AG09309 (cell line): Measurements from ENCODE around the gene GGNBP2.

Source experiments
- DNase-seq: peaks from one replicate; pipeline ENCODE4 v3.0.0-alpha.2; 2010; ENCODE audit warnings: low read depth
- H3K4me3 ChIP-seq: 2 replicates; pipeline ENCODE4 v1.5.1; 2011; ENCODE audit warnings: mild to moderate bottlenecking, low read depth, low read length, moderate library complexity; ENCODE audit not compliant: control insufficient read depth
- TF ChIP-seq, protein P1 (sequence below): IDR thresholded peaks from 2 replicates; pipeline ENCODE4 v1.5.1; 2011; ENCODE audit warnings: mild to moderate bottlenecking, low read depth, low read length, inconsistent platforms; ENCODE audit not compliant: insufficient read depth, control insufficient read depth; ENCODE audit errors: missing control alignments

GGNBP2 gene

DNA sequence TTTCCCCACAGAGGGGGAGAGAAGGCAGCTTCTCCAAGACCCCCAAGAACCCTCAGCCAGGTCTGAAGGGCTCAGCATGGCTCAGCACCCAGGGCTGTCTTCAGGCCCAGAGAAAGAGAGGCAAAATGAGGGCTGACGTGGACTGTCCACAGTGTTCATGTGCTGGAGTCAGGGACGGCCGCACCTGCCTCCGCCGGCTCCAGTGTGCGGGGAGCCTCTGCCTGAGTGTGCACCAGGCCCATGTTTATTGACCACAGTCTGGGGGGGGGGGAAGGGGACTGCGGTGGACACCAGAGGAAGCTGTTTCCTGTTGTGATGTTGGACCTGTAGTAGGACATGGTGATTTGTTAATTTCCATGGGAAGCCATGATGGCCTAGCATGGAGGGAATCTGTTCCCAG lies 63.6 kb downstream of the GGNBP2 start:
- no peak for DNase-seq
- no peak overlapping the region for H3K4me3 ChIP-seq
- TF ChIP-seq, protein P1, sequence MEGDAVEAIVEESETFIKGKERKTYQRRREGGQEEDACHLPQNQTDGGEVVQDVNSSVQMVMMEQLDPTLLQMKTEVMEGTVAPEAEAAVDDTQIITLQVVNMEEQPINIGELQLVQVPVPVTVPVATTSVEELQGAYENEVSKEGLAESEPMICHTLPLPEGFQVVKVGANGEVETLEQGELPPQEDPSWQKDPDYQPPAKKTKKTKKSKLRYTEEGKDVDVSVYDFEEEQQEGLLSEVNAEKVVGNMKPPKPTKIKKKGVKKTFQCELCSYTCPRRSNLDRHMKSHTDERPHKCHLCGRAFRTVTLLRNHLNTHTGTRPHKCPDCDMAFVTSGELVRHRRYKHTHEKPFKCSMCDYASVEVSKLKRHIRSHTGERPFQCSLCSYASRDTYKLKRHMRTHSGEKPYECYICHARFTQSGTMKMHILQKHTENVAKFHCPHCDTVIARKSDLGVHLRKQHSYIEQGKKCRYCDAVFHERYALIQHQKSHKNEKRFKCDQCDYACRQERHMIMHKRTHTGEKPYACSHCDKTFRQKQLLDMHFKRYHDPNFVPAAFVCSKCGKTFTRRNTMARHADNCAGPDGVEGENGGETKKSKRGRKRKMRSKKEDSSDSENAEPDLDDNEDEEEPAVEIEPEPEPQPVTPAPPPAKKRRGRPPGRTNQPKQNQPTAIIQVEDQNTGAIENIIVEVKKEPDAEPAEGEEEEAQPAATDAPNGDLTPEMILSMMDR, result no peak

DNA sequence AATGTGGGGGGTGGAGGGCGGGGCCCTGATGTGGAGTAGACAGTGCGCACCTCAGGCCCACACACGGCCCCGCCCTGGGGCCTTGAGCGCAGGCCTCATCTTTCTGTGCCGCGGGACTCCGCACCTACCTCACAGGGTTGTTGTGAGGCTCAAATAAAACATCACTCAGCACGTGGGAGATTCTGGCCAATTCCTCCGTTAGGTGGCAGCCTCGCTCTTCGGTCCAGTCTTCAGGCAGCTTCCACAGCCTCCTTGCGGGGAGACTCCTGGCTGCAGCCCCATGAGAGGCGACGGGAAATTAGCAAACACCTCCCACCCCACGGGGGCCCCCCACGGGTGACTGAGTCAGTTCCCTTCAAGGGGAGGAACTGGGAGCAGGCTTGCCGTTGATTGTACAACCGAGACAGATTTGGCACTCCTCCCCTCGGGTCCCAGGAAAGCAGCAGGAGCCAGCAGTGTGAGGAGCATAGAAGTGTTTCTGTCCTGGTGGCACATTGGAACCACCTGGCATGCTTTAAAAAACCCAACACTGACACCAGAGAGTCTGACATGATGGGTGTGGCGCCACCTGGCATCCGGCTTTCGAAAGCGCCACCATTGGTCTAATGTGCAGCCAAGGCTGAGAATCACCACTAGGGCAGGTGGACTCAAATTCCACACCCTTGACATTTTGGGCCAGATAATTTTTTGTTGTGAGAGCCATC lies 64.2 kb downstream of the GGNBP2 start:
- no peak for DNase-seq
- H3K4me3 ChIP-seq, result no peak overlapping the region
- TF ChIP-seq, protein P1, result peak; percentile 45

DNA sequence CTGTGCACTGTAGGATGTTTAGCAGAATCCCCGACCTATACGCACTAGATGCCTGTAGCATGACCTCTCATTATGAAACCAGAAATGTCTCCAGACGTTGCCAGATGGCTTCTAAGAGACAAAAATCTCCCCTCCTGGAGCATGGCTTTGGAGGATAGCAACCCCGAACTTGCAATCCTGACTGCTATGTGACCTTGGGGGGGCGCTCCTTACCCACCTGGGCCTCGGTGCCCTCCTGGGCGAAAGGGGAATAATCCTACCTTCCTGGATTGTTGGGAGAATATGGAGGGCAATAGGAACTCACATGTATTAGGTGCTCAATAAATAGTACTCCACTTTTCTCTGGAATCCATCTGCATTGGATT lies 64.8 kb downstream of the GGNBP2 start:
- no peak overlapping the region for H3K4me3 ChIP-seq
- TF ChIP-seq, protein P1, result no peak
- DNase-seq, result no peak

DNA sequence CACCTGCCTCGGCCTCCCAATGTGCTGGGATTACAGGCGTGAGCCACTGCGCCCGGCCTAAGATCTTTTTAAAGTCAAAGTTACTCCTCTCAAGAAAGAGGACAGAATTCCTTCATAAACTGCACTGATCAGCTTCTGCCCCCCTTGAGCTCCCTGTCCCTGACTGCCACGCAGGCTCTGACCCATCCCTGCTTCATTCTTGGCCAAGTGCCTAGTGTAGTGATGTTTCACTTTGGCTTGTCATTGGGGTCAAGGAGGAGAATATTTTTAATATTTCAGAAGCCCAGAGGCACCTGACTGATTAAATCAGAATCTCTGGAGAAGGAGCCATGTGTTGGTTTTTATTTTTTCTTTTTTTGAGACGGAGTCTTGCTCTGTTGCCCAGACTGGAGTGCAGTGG lies 65.8 kb downstream of the GGNBP2 start:
- TF ChIP-seq, protein P1, result no peak

DNA sequence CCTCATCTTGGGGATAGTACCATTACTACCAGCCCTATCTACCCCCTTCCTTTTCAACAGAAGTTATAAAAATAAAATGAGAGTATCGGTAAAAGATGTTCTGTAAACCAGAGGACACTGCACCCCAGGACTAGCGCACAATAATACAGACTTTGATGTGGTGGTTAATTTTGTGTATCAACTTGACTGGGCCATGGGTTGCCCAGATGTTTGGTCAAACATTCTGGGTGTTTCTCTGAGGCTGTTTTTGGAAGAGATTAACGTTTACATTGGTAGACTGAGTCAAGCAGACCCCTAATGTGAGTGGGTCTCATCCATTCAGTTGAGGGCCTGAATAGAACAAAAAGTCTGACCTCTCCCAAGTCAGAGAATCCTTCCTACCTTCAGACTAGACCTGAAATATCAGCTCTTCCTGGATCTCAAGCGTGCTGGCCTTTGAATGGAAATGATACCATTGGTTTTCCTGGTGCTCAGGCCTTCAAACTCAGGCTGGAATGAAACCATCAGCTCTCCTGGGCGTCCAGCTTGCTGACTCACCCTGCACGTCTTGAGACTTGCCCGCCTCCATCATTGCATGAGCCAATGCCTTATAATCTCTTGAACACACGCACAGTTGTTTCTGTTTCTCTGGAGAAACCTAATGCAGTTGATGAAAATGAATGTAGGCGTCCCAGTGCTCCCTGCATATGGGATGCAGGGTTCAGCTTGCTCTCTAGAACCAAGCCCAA lies 66.8 kb downstream of the GGNBP2 start:
- H3K4me3 ChIP-seq, result no peak overlapping the region
- TF ChIP-seq, protein P1, result no peak
- peak; percentile 62 for DNase-seq

More for the DNA sequence above, 65.8 kb downstream of the GGNBP2 start:
- no peak for DNase-seq
- H3K4me3 ChIP-seq, result no peak overlapping the region

DNA sequence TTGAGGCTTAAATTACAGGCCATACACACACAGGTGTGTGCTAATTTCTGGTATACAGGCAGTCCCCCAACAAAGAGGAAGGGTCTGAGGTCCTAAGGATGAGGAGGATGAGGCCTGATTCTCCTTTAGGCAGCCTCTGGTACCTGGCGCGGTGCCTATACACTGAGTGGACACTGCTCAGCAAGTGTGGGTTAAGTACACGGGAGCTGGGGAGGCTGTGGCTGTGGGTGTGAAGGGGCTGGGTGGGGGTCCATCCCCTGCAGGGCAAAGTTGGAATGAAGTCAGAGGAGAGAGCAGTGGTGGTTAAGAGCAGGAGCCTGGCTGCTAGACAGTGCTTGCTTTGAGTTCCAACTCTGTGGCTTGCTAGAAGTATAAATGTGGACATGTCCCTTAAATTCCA lies 67.6 kb downstream of the GGNBP2 start:
- no peak for DNase-seq
- TF ChIP-seq, protein P1, result no peak
- no peak overlapping the region for H3K4me3 ChIP-seq
